HepG2 (cell line): ENCODE measurements around the gene PTPRD.

Experiments used
- EP300 ChIP-seq, 3 experiments: sonication (generic) in 1 of 3; formaldehyde crosslinking in 1 of 3; IDR thresholded peaks; 2 replicates each; pipeline versions ENCODE4 v1.5.1 to v1.6.1; 2011 to 2020; ENCODE audit warnings: low read depth in 2 of 3, low read length in 2 of 3, borderline replicate concordance in 1 of 3, improper control_type of control experiment in 1 of 3, mild to moderate bottlenecking in 1 of 3, missing genetic modification reagents in 1 of 3, moderate library complexity in 1 of 3
- TF ChIP-seq, protein P1 (sequence below): sonication (generic); formaldehyde crosslinking; IDR thresholded peaks from 2 replicates; pipeline ENCODE4 v1.5.0; 2020; ENCODE audit warnings: mild to moderate bottlenecking, missing genetic modification reagents

DNA sequence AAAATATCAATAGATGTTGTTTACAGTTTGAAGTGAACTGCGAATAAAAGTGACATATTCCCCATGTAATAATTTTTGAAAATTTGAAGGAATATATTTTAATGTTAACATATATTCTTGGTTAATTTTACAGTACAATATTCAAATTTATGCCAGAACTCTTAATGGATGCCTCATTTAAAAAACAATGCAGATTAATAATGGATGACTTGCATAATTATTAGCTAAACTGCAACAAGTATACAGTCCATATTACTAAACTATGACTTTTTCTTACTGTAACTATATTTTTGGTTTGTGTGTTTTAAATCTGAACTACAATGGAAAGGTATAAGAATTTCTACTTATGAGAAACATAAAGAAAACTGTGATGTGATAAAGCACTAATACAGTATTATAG lies 1390.1 kb downstream of the PTPRD start:
- TF ChIP-seq EP300 (IDR thresholded peaks at IDR 0.05; ENCODE audit: low read depth in 2 of 2, low read length in 2 of 2) (no peak), EP300 (CRISPR knock-in tag; IDR thresholded peaks at IDR 0.05; ENCODE audit: borderline replicate concordance) (no peak)
- TF ChIP-seq, protein P1, sequence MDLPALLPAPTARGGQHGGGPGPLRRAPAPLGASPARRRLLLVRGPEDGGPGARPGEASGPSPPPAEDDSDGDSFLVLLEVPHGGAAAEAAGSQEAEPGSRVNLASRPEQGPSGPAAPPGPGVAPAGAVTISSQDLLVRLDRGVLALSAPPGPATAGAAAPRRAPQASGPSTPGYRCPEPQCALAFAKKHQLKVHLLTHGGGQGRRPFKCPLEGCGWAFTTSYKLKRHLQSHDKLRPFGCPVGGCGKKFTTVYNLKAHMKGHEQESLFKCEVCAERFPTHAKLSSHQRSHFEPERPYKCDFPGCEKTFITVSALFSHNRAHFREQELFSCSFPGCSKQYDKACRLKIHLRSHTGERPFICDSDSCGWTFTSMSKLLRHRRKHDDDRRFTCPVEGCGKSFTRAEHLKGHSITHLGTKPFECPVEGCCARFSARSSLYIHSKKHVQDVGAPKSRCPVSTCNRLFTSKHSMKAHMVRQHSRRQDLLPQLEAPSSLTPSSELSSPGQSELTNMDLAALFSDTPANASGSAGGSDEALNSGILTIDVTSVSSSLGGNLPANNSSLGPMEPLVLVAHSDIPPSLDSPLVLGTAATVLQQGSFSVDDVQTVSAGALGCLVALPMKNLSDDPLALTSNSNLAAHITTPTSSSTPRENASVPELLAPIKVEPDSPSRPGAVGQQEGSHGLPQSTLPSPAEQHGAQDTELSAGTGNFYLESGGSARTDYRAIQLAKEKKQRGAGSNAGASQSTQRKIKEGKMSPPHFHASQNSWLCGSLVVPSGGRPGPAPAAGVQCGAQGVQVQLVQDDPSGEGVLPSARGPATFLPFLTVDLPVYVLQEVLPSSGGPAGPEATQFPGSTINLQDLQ, result no peak
